GM12874 (cell line): ENCODE data around the gene HES2.

Experiments used
- TF ChIP-seq, protein P1 (sequence below): IDR thresholded peaks from 2 replicates; pipeline ENCODE4 v1.5.1; 2011; ENCODE audit warnings: low read depth, mild to moderate bottlenecking, control low read depth, low read length, moderate library complexity; ENCODE audit not compliant: insufficient read depth

The HES2 gene

GRCh38 chr1:6392809-6393399 lies 26.8 kb downstream of the HES2 start:
- TF ChIP-seq, protein P1, sequence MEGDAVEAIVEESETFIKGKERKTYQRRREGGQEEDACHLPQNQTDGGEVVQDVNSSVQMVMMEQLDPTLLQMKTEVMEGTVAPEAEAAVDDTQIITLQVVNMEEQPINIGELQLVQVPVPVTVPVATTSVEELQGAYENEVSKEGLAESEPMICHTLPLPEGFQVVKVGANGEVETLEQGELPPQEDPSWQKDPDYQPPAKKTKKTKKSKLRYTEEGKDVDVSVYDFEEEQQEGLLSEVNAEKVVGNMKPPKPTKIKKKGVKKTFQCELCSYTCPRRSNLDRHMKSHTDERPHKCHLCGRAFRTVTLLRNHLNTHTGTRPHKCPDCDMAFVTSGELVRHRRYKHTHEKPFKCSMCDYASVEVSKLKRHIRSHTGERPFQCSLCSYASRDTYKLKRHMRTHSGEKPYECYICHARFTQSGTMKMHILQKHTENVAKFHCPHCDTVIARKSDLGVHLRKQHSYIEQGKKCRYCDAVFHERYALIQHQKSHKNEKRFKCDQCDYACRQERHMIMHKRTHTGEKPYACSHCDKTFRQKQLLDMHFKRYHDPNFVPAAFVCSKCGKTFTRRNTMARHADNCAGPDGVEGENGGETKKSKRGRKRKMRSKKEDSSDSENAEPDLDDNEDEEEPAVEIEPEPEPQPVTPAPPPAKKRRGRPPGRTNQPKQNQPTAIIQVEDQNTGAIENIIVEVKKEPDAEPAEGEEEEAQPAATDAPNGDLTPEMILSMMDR, result 0 out of 2 replicates have a peak, but pooled peaks have one; percentile 0

- TF ChIP-seq, protein P1, result no peak
These were observed 27.5 kb downstream of the HES2 start for GRCh38 chr1:6391951-6392808.

DNA sequence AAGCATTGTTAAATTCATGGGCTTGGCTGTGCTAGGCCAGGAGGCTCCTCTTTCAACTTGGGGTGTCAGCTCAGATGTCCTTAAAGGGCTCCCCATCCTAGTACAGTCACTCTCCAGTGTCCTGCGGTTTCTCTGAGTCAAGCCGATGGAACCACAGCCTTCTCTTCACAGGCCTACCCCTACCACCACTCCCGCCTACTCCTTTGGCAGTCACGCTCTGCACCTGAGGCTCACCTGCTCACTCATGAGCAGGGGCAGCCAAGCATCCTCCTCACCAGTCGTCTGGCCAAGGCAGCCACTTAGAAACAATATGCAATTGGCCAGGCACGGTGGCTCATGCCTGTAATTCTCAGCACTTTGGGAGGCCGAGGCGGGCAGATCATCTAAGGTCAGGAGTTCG lies 29.7 kb downstream of the HES2 start:
- TF ChIP-seq, protein P1, result no peak

DNA sequence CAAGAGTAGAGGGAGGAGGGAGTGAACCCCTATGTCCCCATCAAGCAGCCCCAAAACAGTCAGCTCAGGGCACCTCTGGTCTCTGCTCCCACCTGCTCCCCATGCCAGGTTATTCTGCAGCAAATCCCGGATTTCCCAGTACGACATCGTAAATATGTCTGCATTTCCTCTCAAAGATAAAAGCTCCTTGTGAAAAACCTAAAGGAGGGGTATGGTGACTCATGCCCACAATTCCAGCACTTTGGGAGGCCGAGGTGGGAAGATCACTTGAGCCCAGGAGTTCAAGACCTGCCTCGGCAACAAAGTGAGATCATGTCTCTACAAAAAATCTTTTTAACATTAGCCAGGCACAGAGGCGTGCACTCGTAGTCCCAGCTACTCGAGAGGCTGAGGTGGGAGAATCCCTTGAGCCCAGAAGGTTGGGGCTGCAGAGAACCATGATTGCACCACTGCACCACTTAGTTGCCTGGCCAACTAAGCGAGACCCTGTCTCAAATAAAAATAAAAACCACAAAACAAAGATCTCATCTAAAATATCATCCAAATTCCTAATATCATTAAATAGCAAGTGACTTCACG lies 33.3 kb downstream of the HES2 start:
- TF ChIP-seq, protein P1, result no peak

GRCh38 chr1:6385488-6386191 lies 34.1 kb downstream of the HES2 start:
- TF ChIP-seq, protein P1, result no peak

- TF ChIP-seq, protein P1, result no peak
These were observed 34.8 kb downstream of the HES2 start for GRCh38 chr1:6384962-6385361.

- TF ChIP-seq, protein P1, result no peak
These were observed 35.6 kb downstream of the HES2 start for GRCh38 chr1:6384135-6384534.
